PC-9 (cell line): ENCODE measurements around the gene SGPL1. TPM values are rescaled to one million over a fixed set of nuclear protein-coding genes. Genes with fewer than 3 reads are reported as not detected.

Experiments
- BruUV-seq: library from RNA; stranded (reverse); fragments of 400-500 nt; replicated peaks from 2 replicates; lab custom pipeline; 2021; lab: Mats Ljungman, UMichigan
- CTCF ChIA-PET: fragments of 300-600 bp; sonication (Branson Sonifier 250); formaldehyde crosslinking; loops from one replicate; lab custom pipeline; 2022; ENCODE audit warnings: antibody characterized with exemption; lab: Charles Lee
- POLR2A ChIA-PET: fragments of 300-600 bp; sonication (Branson Sonifier 250); formaldehyde crosslinking; loops from one replicate; lab custom pipeline; 2022; ENCODE audit warnings: antibody characterized with exemption; ENCODE audit not compliant: unreplicated experiment; lab: Charles Lee
- DNase-seq, 2 experiments: peaks; one replicate each; pipeline versions ENCODE4 v3.0.0 to v3.0.0-alpha.2; 2015 to 2022; ENCODE audit warnings: mixed read lengths in 1 of 2
- H2AFZ ChIP-seq: fragments of 200-600 bp; sonication (generic); 2 replicates; pipeline ENCODE4 v1.8.1; 2017; ENCODE audit warnings: antibody characterized with exemption
- H3F3A ChIP-seq: fragments of 200-600 bp; sonication (generic); 2 replicates; pipeline ENCODE4 v1.8.1; 2017; ENCODE audit warnings: antibody characterized with exemption, mild to moderate bottlenecking, low read depth; ENCODE audit not compliant: insufficient read depth
- H3K27ac ChIP-seq: fragments of 200-600 bp; sonication (generic); 2 replicates; pipeline ENCODE4 v1.6.1; 2016; ENCODE audit warnings: mixed run types
- H3K27me3 ChIP-seq: fragments of 200-600 bp; sonication (generic); 2 replicates; pipeline ENCODE4 v1.6.1; 2016; ENCODE audit warnings: low read depth, mixed run types; ENCODE audit not compliant: insufficient read depth
- H3K36me3 ChIP-seq: fragments of 200-600 bp; sonication (generic); 2 replicates; pipeline ENCODE4 v1.6.1; 2016; ENCODE audit warnings: low read depth, mixed run types
- H3K4me1 ChIP-seq: fragments of 200-600 bp; sonication (generic); replicated peaks from 2 replicates; pipeline ENCODE4 v1.6.1; 2016; ENCODE audit warnings: mixed run types; ENCODE audit not compliant: insufficient read depth
- H3K4me2 ChIP-seq: fragments of 200-600 bp; sonication (generic); 2 replicates; pipeline ENCODE4 v1.6.1; 2017; ENCODE audit warnings: mixed run types
- H3K4me3 ChIP-seq: fragments of 200-600 bp; sonication (generic); 2 replicates; pipeline ENCODE4 v1.6.1; 2016; ENCODE audit warnings: mixed run types
- H3K79me2 ChIP-seq: fragments of 200-600 bp; sonication (generic); 2 replicates; pipeline ENCODE4 v1.6.1; 2017; ENCODE audit warnings: low read depth, mixed run types
- H3K9me2 ChIP-seq: fragments of 200-600 bp; sonication (generic); 2 replicates; pipeline ENCODE4 v1.8.1; 2017; ENCODE audit warnings: mild to moderate bottlenecking; ENCODE audit not compliant: insufficient read depth
- H3K9me3 ChIP-seq: fragments of 200-600 bp; sonication (generic); 2 replicates; pipeline ENCODE4 v1.8.1; 2016; ENCODE audit warnings: low read depth; ENCODE audit not compliant: insufficient read depth
- H4K20me1 ChIP-seq: fragments of 200-600 bp; sonication (generic); 2 replicates; pipeline ENCODE4 v1.8.1; 2017; ENCODE audit not compliant: insufficient read depth
- EZH2 ChIP-seq: fragments of 200-600 bp; sonication (generic); IDR thresholded peaks from 2 replicates; pipeline ENCODE4 v1.8.0; 2017; ENCODE audit warnings: antibody characterized with exemption, low read depth
- intact Hi-C: fragments of 100-400 bp; cut with micrococcal nuclease; formaldehyde crosslinking; loops from one replicate; pipeline ENCODE4 v1.10.0; 2022; ENCODE audit not compliant: unreplicated experiment
- total RNA-seq: library from RNA; stranded (reverse); gene quantifications from 2 replicates; pipeline ENCODE4 v1.2.3, GENCODE V29; 2021
- TF ChIP-seq, protein P1 (sequence below): fragments of 200-600 bp; sonication (generic); conservative IDR thresholded peaks from 2 replicates; pipeline ENCODE4 v1.6.1; 2017; ENCODE audit warnings: mixed run types, antibody characterized with exemption, mild to moderate bottlenecking, moderate library complexity

Gene SGPL1
- total RNA-seq, 1 experiment from 2014 or later: 96.9 TPM

DNA sequence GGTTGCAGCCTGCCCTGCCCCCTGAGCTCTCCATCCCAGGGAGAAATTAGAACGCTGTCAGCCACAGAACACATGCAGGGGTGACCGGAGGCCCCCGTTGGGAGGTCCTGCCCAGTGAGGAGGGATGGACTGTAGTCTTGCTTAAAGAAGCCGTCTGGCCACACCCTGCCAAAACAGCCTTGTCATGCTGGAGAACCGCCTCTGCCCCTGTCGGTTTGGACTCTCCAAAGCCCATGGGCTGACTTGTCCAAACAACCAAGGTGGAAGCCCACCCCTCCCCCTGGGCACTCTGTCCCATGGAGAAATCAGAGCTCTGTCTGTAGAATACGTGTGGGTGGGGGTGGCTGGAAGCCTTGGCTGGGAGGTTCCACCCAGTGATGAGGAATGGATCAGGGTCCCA, 17.9 kb upstream of the SGPL1 start:
- H2AFZ ChIP-seq: no peak overlapping the region
- intact Hi-C loops: no loop called here
- no peaks in the 10 kb centered on the region for H3F3A ChIP-seq
- H3K4me3 ChIP-seq: no peak overlapping the region
- H3K9me3 ChIP-seq: no peaks in the 10 kb centered on the region
- BruUV-seq: no TSS peak
- no peaks in the 10 kb centered on the region for H3K4me1 ChIP-seq
- H3K9me2 ChIP-seq: no peaks in the 10 kb centered on the region
- H3K27me3 ChIP-seq: no peaks in the 10 kb centered on the region
- ChIA-PET CTCF (no interaction called here), POLR2A (no interaction called here)
- no peak overlapping the region for H3K27ac ChIP-seq
- no peaks in the 10 kb centered on the region for H3K79me2 ChIP-seq
- DNase-seq: no peak
- TF ChIP-seq, protein P1, sequence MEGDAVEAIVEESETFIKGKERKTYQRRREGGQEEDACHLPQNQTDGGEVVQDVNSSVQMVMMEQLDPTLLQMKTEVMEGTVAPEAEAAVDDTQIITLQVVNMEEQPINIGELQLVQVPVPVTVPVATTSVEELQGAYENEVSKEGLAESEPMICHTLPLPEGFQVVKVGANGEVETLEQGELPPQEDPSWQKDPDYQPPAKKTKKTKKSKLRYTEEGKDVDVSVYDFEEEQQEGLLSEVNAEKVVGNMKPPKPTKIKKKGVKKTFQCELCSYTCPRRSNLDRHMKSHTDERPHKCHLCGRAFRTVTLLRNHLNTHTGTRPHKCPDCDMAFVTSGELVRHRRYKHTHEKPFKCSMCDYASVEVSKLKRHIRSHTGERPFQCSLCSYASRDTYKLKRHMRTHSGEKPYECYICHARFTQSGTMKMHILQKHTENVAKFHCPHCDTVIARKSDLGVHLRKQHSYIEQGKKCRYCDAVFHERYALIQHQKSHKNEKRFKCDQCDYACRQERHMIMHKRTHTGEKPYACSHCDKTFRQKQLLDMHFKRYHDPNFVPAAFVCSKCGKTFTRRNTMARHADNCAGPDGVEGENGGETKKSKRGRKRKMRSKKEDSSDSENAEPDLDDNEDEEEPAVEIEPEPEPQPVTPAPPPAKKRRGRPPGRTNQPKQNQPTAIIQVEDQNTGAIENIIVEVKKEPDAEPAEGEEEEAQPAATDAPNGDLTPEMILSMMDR: no peak
- TF ChIP-seq EZH2: no peak
- H3K36me3 ChIP-seq: no peaks in the 10 kb centered on the region
- H3K4me2 ChIP-seq: no peak overlapping the region
- no peaks in the 10 kb centered on the region for H4K20me1 ChIP-seq

- Histone ChIP-seq H3K27ac (no peak overlapping the region), H3F3A (peaks cover 9% of the 10 kb centered on the region), H4K20me1 (no peaks in the 10 kb centered on the region), H3K4me2 (no peak overlapping the region), H3K36me3 (no peaks in the 10 kb centered on the region), H3K79me2 (no peaks in the 10 kb centered on the region), H3K4me1 (peaks cover 11% of the 10 kb centered on the region), H2AFZ (no peak overlapping the region), H3K27me3 (no peaks in the 10 kb centered on the region), H3K9me3 (no peaks in the 10 kb centered on the region), H3K9me2 (no peaks in the 10 kb centered on the region), H3K4me3 (no peak overlapping the region)
- POLR2A ChIA-PET: no interaction called here
- no TSS peak for BruUV-seq
- CTCF ChIA-PET: no interaction called here
- DNase-seq: no peak
- intact Hi-C loops: no loop called here
- TF ChIP-seq, protein P1: no peak
- TF ChIP-seq EZH2: no peak
These were observed 16.6 kb upstream of the SGPL1 start for GRCh38 chr10:70799124-70799523.

- no peak overlapping the region for H2AFZ ChIP-seq
- no TSS peak for BruUV-seq
- H3K9me3 ChIP-seq: peaks cover 5% of the 10 kb centered on the region; the same call in 1 of the 2 replicates
- ChIA-PET POLR2A (no interaction called here), CTCF (no interaction called here)
- no peaks in the 10 kb centered on the region for H3K9me2 ChIP-seq
- peaks cover 32% of the 10 kb centered on the region for H3K4me1 ChIP-seq
- no peak overlapping the region for H3K4me3 ChIP-seq
- no peaks in the 10 kb centered on the region for H3K27me3 ChIP-seq
- no peak for DNase-seq
- H3K4me2 ChIP-seq: no peak overlapping the region
- H3F3A ChIP-seq: peaks cover 19% of the 10 kb centered on the region
- no peaks in the 10 kb centered on the region for H4K20me1 ChIP-seq
- TF ChIP-seq, protein P1: no peak
- TF ChIP-seq EZH2: no peak
- no peaks in the 10 kb centered on the region for H3K36me3 ChIP-seq
- no peaks in the 10 kb centered on the region for H3K79me2 ChIP-seq
- H3K27ac ChIP-seq: no peak overlapping the region
- intact Hi-C loops: no loop called here
These were observed 13.9 kb upstream of the SGPL1 start for GRCh38 chr10:70801854-70802253.
